Measurements from ENCODE around the gene GPATCH1.

GPATCH1 gene

DNA sequence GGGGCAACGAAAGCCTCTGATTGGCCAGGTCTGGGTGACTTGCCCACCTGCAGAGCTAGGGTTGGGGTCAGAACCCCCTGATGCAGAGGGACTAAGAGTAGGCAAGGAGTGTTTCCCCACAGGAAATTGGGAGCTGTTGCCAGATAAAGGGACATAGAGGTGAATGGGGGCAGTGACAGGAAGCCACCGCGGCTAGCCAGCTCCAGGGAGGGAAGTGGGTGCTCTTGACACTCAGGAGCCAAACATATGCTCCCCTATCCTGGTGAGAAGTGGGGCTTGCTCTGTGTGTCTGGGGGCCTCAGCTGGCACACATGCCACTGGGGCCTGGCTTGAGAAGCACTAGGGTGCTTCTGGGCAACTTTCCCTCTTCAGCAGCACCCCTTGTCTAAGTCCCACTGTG lies 76.9 kb downstream of the GPATCH1 start:
- no peak for DNase-seq
- H3K9ac ChIP-seq (ENCODE audit: low read length) = no peak overlapping the region
- H2BK5ac ChIP-seq (ENCODE audit: low read length) = no peak overlapping the region
- H3K18ac ChIP-seq (ENCODE audit: low read length) = no peak overlapping the region
- no peak overlapping the region for H2AK5ac ChIP-seq (ENCODE audit: low read length)
- H3K79me2 ChIP-seq (ENCODE audit: control insufficient read depth, insufficient read depth, low read length) = no peaks in the 10 kb centered on the region
- H3K79me1 ChIP-seq (ENCODE audit: low read length) = no peaks in the 10 kb centered on the region
- H3K4me2 ChIP-seq (ENCODE audit: low read length) = no peak overlapping the region
- no CpG with 5 or more reads among the region's 3 CpGs for WGBS (ENCODE audit: extremely low coverage, insufficient coverage, low lambda C conversion rate)
- no peaks in the 10 kb centered on the region for H3K27me3 ChIP-seq (ENCODE audit: insufficient read depth, low read length, poor library complexity)
- no peaks in the 10 kb centered on the region for H3K36me3 ChIP-seq (ENCODE audit: control insufficient read depth, insufficient read depth, low read length)
- H2BK120ac ChIP-seq (ENCODE audit: low read depth, low read length) = no peak overlapping the region
- H3K27ac ChIP-seq (ENCODE audit: low read depth, low read length) = no peak overlapping the region
- no peak overlapping the region for H4K5ac ChIP-seq (ENCODE audit: low read length)
- H3K23ac ChIP-seq (ENCODE audit: low read length) = no peak overlapping the region
- no peak overlapping the region for H2BK15ac ChIP-seq (replicated peaks; ENCODE audit: low read depth)
- H3K56ac ChIP-seq (ENCODE audit: low read length) = no peak overlapping the region
- H4K8ac ChIP-seq (ENCODE audit: low read depth, low read length) = no peak overlapping the region
- H3K4me3 ChIP-seq (ENCODE audit: low read length) = no peak overlapping the region
- no peaks in the 10 kb centered on the region for H3K4me1 ChIP-seq (ENCODE audit: control insufficient read depth, low read depth, low read length)
- H3K4ac ChIP-seq (ENCODE audit: low read depth, low read length) = no peak overlapping the region

DNA sequence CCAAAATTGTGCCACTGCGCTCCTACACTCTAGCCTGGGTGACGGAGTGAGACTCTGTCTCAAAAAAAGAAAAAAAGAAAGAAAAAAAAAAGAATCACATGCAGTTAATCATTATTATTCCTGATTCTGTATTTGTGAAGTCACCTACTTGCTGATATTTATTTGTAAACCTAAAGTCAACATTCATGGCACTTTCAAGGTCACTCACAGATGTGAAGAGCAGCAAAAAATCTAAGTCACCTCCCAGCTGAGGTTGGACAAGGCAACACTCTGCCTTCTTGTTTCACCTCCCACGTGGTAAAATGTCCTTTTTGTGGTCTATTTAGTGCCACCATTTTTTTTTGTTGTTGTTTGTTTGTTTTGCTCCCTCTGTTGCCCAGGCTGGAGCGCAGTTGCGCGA lies 77.4 kb downstream of the GPATCH1 start:
- no CpG with 5 or more reads among the region's 6 CpGs for WGBS (ENCODE audit: extremely low coverage, insufficient coverage, low lambda C conversion rate)
- Histone ChIP-seq H3K79me1 (ENCODE audit: low read length) (no peaks in the 10 kb centered on the region), H2AK5ac (ENCODE audit: low read length) (no peak overlapping the region), H3K36me3 (ENCODE audit: control insufficient read depth, insufficient read depth, low read length) (no peaks in the 10 kb centered on the region), H3K27ac (ENCODE audit: low read depth, low read length) (no peak overlapping the region), H4K8ac (ENCODE audit: low read depth, low read length) (no peak overlapping the region), H3K79me2 (ENCODE audit: control insufficient read depth, insufficient read depth, low read length) (no peaks in the 10 kb centered on the region), H3K27me3 (ENCODE audit: insufficient read depth, low read length, poor library complexity) (no peaks in the 10 kb centered on the region), H3K23ac (ENCODE audit: low read length) (no peak overlapping the region), H4K5ac (ENCODE audit: low read length) (no peak overlapping the region), H3K18ac (ENCODE audit: low read length) (no peak overlapping the region), H3K4ac (ENCODE audit: low read depth, low read length) (no peak overlapping the region), H3K4me3 (ENCODE audit: low read length) (no peak overlapping the region), H3K56ac (ENCODE audit: low read length) (no peak overlapping the region), H2BK15ac (replicated peaks; ENCODE audit: low read depth) (no peak overlapping the region), H2BK120ac (ENCODE audit: low read depth, low read length) (no peak overlapping the region), H3K4me1 (ENCODE audit: control insufficient read depth, low read depth, low read length) (no peaks in the 10 kb centered on the region), H3K4me2 (ENCODE audit: low read length) (no peak overlapping the region), H3K9ac (ENCODE audit: low read length) (no peak overlapping the region), H2BK5ac (ENCODE audit: low read length) (no peak overlapping the region)
- DNase-seq = no peak

DNA sequence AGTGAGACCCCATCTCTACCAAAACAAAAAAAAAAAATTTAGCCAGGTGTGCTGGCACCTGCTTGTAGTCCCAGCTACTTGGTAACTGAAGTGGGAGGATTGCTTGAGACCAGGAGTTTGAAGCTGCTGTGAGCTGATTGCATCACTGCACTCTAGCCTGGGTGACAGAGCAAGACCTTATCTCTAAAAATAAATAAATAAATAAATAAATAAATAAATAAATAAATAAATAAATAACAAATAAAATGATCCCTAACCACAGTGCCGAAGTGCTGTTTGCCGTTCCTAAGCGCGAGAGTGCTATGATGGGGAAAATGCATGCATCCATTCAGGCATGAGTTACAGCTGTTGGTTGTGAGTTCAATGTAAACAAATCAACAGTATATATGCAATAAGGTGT lies 78.2 kb downstream of the GPATCH1 start:
- H2AK5ac ChIP-seq (ENCODE audit: low read length) = no peak overlapping the region
- no peak overlapping the region for H3K4me2 ChIP-seq (ENCODE audit: low read length)
- H4K8ac ChIP-seq (ENCODE audit: low read depth, low read length) = no peak overlapping the region
- no peaks in the 10 kb centered on the region for H3K4me1 ChIP-seq (ENCODE audit: control insufficient read depth, low read depth, low read length)
- no peak overlapping the region for H3K4me3 ChIP-seq (ENCODE audit: low read length)
- no peak overlapping the region for H3K18ac ChIP-seq (ENCODE audit: low read length)
- no peaks in the 10 kb centered on the region for H3K27me3 ChIP-seq (ENCODE audit: insufficient read depth, low read length, poor library complexity)
- WGBS (ENCODE audit: extremely low coverage, insufficient coverage, low lambda C conversion rate) = no CpG with 5 or more reads among the region's 4 CpGs
- no peak overlapping the region for H3K23ac ChIP-seq (ENCODE audit: low read length)
- no peaks in the 10 kb centered on the region for H3K36me3 ChIP-seq (ENCODE audit: control insufficient read depth, insufficient read depth, low read length)
- no peak overlapping the region for H3K27ac ChIP-seq (ENCODE audit: low read depth, low read length)
- no peak overlapping the region for H2BK120ac ChIP-seq (ENCODE audit: low read depth, low read length)
- H3K56ac ChIP-seq (ENCODE audit: low read length) = no peak overlapping the region
- H4K5ac ChIP-seq (ENCODE audit: low read length) = no peak overlapping the region
- H3K4ac ChIP-seq (ENCODE audit: low read depth, low read length) = no peak overlapping the region
- no peak for DNase-seq
- no peaks in the 10 kb centered on the region for H3K79me1 ChIP-seq (ENCODE audit: low read length)
- no peak overlapping the region for H2BK15ac ChIP-seq (replicated peaks; ENCODE audit: low read depth)
- no peaks in the 10 kb centered on the region for H3K79me2 ChIP-seq (ENCODE audit: control insufficient read depth, insufficient read depth, low read length)
- no peak overlapping the region for H3K9ac ChIP-seq (ENCODE audit: low read length)
- no peak overlapping the region for H2BK5ac ChIP-seq (ENCODE audit: low read length)

DNA sequence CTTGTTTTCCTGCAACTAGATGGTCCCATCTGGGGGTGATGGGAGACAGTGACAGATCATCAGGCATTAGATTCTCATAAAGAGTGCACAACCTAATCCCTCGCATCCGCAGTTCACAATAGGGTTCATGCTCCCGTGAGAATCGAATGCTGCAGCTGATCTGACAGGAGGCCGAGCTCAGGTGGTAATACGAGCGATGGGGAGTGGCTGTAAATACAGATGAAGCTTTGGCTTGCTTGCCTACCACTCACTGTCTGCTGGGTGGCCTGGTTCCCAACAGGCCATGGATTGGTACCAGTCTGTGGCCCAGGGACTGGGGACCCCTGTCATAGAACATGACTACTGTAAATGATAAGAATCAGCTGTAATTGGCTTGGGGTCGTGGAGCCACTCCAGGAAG lies 78.9 kb downstream of the GPATCH1 start:
- Histone ChIP-seq H3K4me3 (ENCODE audit: low read length) (no peak overlapping the region), H3K36me3 (ENCODE audit: control insufficient read depth, insufficient read depth, low read length) (no peaks in the 10 kb centered on the region), H2BK15ac (replicated peaks; ENCODE audit: low read depth) (no peak overlapping the region), H3K27ac (ENCODE audit: low read depth, low read length) (no peak overlapping the region), H3K4ac (ENCODE audit: low read depth, low read length) (no peak overlapping the region), H3K4me2 (ENCODE audit: low read length) (no peak overlapping the region), H4K8ac (ENCODE audit: low read depth, low read length) (no peak overlapping the region), H4K5ac (ENCODE audit: low read length) (no peak overlapping the region), H2BK120ac (ENCODE audit: low read depth, low read length) (no peak overlapping the region), H3K23ac (ENCODE audit: low read length) (no peak overlapping the region), H3K79me2 (ENCODE audit: control insufficient read depth, insufficient read depth, low read length) (no peaks in the 10 kb centered on the region), H3K79me1 (ENCODE audit: low read length) (no peaks in the 10 kb centered on the region), H3K4me1 (ENCODE audit: control insufficient read depth, low read depth, low read length) (no peaks in the 10 kb centered on the region), H3K56ac (ENCODE audit: low read length) (no peak overlapping the region), H3K18ac (ENCODE audit: low read length) (no peak overlapping the region), H3K27me3 (ENCODE audit: insufficient read depth, low read length, poor library complexity) (no peaks in the 10 kb centered on the region), H2BK5ac (ENCODE audit: low read length) (no peak overlapping the region), H2AK5ac (ENCODE audit: low read length) (no peak overlapping the region), H3K9ac (ENCODE audit: low read length) (no peak overlapping the region)
- no peak for DNase-seq
- WGBS (ENCODE audit: extremely low coverage, insufficient coverage, low lambda C conversion rate) = no CpG with 5 or more reads among the region's 8 CpGs

GRCh38 chr19:33161201-33161600 lies 80.2 kb downstream of the GPATCH1 start:
- Histone ChIP-seq H3K4me3 (ENCODE audit: low read length) (no peak overlapping the region), H3K4me2 (ENCODE audit: low read length) (no peak overlapping the region), H3K79me2 (ENCODE audit: control insufficient read depth, insufficient read depth, low read length) (no peaks in the 10 kb centered on the region), H2AK5ac (ENCODE audit: low read length) (no peak overlapping the region), H3K4me1 (ENCODE audit: control insufficient read depth, low read depth, low read length) (no peaks in the 10 kb centered on the region), H2BK120ac (ENCODE audit: low read depth, low read length) (no peak overlapping the region), H3K36me3 (ENCODE audit: control insufficient read depth, insufficient read depth, low read length) (no peaks in the 10 kb centered on the region), H4K8ac (ENCODE audit: low read depth, low read length) (no peak overlapping the region), H3K79me1 (ENCODE audit: low read length) (no peaks in the 10 kb centered on the region), H3K27ac (ENCODE audit: low read depth, low read length) (no peak overlapping the region), H3K18ac (ENCODE audit: low read length) (no peak overlapping the region), H3K9ac (ENCODE audit: low read length) (no peak overlapping the region), H4K5ac (ENCODE audit: low read length) (no peak overlapping the region), H2BK5ac (ENCODE audit: low read length) (no peak overlapping the region), H3K27me3 (ENCODE audit: insufficient read depth, low read length, poor library complexity) (no peaks in the 10 kb centered on the region), H3K23ac (ENCODE audit: low read length) (no peak overlapping the region), H2BK15ac (replicated peaks; ENCODE audit: low read depth) (no peak overlapping the region), H3K4ac (ENCODE audit: low read depth, low read length) (no peak overlapping the region), H3K56ac (ENCODE audit: low read length) (no peak overlapping the region)
- WGBS (ENCODE audit: extremely low coverage, insufficient coverage, low lambda C conversion rate) = no CpG with 5 or more reads among the region's 4 CpGs
- DNase-seq = no peak

GRCh38 chr19:33163481-33163880 lies 82.5 kb downstream of the GPATCH1 start:
- Histone ChIP-seq H2BK15ac (replicated peaks; ENCODE audit: low read depth) (no peak overlapping the region), H3K27ac (ENCODE audit: low read depth, low read length) (no peak overlapping the region), H3K4me3 (ENCODE audit: low read length) (no peak overlapping the region), H2BK120ac (ENCODE audit: low read depth, low read length) (no peak overlapping the region), H3K23ac (ENCODE audit: low read length) (no peak overlapping the region), H4K8ac (ENCODE audit: low read depth, low read length) (no peak overlapping the region), H3K56ac (ENCODE audit: low read length) (no peak overlapping the region), H4K5ac (ENCODE audit: low read length) (no peak overlapping the region), H3K79me1 (ENCODE audit: low read length) (no peaks in the 10 kb centered on the region), H3K4ac (ENCODE audit: low read depth, low read length) (no peak overlapping the region), H2BK5ac (ENCODE audit: low read length) (no peak overlapping the region), H3K36me3 (ENCODE audit: control insufficient read depth, insufficient read depth, low read length) (no peaks in the 10 kb centered on the region), H3K79me2 (ENCODE audit: control insufficient read depth, insufficient read depth, low read length) (no peaks in the 10 kb centered on the region), H2AK5ac (ENCODE audit: low read length) (no peak overlapping the region), H3K4me2 (ENCODE audit: low read length) (no peak overlapping the region), H3K18ac (ENCODE audit: low read length) (no peak overlapping the region), H3K9ac (ENCODE audit: low read length) (no peak overlapping the region), H3K27me3 (ENCODE audit: insufficient read depth, low read length, poor library complexity) (no peaks in the 10 kb centered on the region), H3K4me1 (ENCODE audit: control insufficient read depth, low read depth, low read length) (no peaks in the 10 kb centered on the region)
- no peak for DNase-seq
- no CpG with 5 or more reads among the region's 6 CpGs for WGBS (ENCODE audit: extremely low coverage, insufficient coverage, low lambda C conversion rate)
